HG03342 (cell line): ENCODE results near the gene SCARF2.
"Not testable (repeated sequence)": the region's sequence is repeated elsewhere in the genome, so short reads cannot be mapped to it uniquely, and the experiment has no call there.

Experiments used
- ATAC-seq: cut with Tn5 transposase; IDR thresholded peaks from one replicate; pipeline ENCODE4 v1.9.1; 2021; ENCODE audit warnings: mild to moderate bottlenecking, moderate library complexity; ENCODE audit not compliant: unreplicated experiment

The SCARF2 gene

GRCh38 chr22:20437613-20438426, at the start of gene SCARF2:
SCARF2 (minus strand) TSS chr22:20437825; CDS start chr22:20437754, 71 bp downstream.
- no peak for ATAC-seq

GRCh38 chr22:20486229-20486628, 48.6 kb upstream of the SCARF2 start:
- no peak for ATAC-seq

- no peak for ATAC-seq
Observed at GRCh38 chr22:20484948-20485683, 47.5 kb upstream of the SCARF2 start.

GRCh38 chr22:20483771-20484170, 46.1 kb upstream of the SCARF2 start:
- no peak for ATAC-seq

GRCh38 chr22:20483143-20483506, 45.5 kb upstream of the SCARF2 start:
- not testable (repeated sequence) for ATAC-seq

- ATAC-seq = no peak
Observed at GRCh38 chr22:20479612-20480196, 42.1 kb upstream of the SCARF2 start.

- not testable (repeated sequence) for ATAC-seq
Observed at GRCh38 chr22:20478059-20478458, 40.4 kb upstream of the SCARF2 start.

- ATAC-seq = not testable (repeated sequence)
Observed at GRCh38 chr22:20475569-20475968, 37.9 kb upstream of the SCARF2 start.

- ATAC-seq = no peak
Observed at GRCh38 chr22:20475115-20475436, 37.5 kb upstream of the SCARF2 start.

- no peak for ATAC-seq
Observed at GRCh38 chr22:20472629-20473442, 35.2 kb upstream of the SCARF2 start.

- ATAC-seq = no peak
Observed at GRCh38 chr22:20471126-20471833, 33.7 kb upstream of the SCARF2 start.

GRCh38 chr22:20470525-20470924, 32.9 kb upstream of the SCARF2 start:
- not testable (repeated sequence) for ATAC-seq

- no peak for ATAC-seq
Observed at GRCh38 chr22:20469110-20469868, 31.7 kb upstream of the SCARF2 start.

- no peak for ATAC-seq
Observed at GRCh38 chr22:20466659-20467379, 29.2 kb upstream of the SCARF2 start.

GRCh38 chr22:20465759-20466077, 28.1 kb upstream of the SCARF2 start:
- ATAC-seq = no peak

GRCh38 chr22:20464912-20465758, 27.5 kb upstream of the SCARF2 start:
- no peak for ATAC-seq

- ATAC-seq = no peak
Observed at GRCh38 chr22:20464096-20464614, 26.5 kb upstream of the SCARF2 start.
